ENCODE data around the gene TFE3. TPM values are rescaled to one million over a fixed set of nuclear protein-coding genes. Genes with fewer than 3 reads are reported as not detected.

Gene TFE3
- polyA plus RNA-seq, 3 donors, result 12.8 to 41.2 (median 22.0) TPM

DNA sequence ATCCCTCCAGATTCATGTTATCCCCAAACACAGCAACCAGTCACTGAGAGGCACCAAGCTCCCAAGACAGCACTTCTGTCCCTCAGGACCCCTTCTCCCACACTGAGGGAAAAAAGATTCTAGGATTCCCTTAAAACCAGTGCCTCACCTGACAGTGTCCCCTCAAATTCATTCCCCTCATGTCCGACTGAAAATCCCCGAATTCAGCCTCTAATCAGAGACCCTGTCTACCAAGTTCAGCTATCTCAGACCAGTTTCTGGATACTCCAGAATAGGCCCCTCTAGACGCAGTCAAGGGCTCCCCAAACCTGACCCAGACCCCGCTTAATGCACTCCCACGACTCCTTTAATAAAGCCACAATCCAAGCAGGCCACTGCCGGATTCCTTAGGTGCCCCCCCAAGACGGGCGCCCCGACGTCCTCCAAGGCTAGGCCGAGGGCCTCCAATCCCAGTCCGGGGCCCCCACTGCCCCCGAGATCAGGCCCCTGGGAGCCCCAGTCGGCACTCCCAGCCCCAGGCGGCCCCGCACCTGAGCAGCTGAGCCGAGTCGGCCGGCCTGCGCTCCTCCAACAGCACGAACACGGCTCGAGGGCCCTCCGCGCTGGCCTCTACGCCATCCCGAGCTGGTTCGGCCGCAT lies 457 bp downstream of the TFE3 start:
- TF ChIP-seq, protein P1, sequence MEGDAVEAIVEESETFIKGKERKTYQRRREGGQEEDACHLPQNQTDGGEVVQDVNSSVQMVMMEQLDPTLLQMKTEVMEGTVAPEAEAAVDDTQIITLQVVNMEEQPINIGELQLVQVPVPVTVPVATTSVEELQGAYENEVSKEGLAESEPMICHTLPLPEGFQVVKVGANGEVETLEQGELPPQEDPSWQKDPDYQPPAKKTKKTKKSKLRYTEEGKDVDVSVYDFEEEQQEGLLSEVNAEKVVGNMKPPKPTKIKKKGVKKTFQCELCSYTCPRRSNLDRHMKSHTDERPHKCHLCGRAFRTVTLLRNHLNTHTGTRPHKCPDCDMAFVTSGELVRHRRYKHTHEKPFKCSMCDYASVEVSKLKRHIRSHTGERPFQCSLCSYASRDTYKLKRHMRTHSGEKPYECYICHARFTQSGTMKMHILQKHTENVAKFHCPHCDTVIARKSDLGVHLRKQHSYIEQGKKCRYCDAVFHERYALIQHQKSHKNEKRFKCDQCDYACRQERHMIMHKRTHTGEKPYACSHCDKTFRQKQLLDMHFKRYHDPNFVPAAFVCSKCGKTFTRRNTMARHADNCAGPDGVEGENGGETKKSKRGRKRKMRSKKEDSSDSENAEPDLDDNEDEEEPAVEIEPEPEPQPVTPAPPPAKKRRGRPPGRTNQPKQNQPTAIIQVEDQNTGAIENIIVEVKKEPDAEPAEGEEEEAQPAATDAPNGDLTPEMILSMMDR (IDR thresholded peaks at IDR 0.05), result no peak
- Histone ChIP-seq H3K4me3 (replicated peaks in 1 of 3; ENCODE audit: low read depth in 2 of 3, low read length in 3 of 3) (peak overlapping the region; percentile 77 to 91 (median 78)), H3K9ac (ENCODE audit: insufficient read depth, low read length, poor library complexity, severe bottlenecking) (peak overlapping the region; percentile 93), H3K4me2 (replicated peaks; ENCODE audit: extremely low read depth, low read length, poor library complexity, severe bottlenecking) (peak overlapping the region; percentile 80), H3K27ac (ENCODE audit: low read depth in 1 of 2, low read length in 2 of 2) (peak overlapping the region; percentile 83 to 88), H3K9me3 (replicated peaks in 1 of 2; ENCODE audit: control insufficient read depth in 1 of 2, insufficient read depth in 1 of 2, low read length in 2 of 2) (no peaks in the 10 kb centered on the region), H2AFZ (ENCODE audit: insufficient read depth, low read depth, low read length, poor library complexity, severe bottlenecking) (no peak overlapping the region), H3K27me3 (ENCODE audit: control insufficient read depth in 2 of 2, insufficient read depth in 2 of 2, low read length in 2 of 2) (no peaks in the 10 kb centered on the region), H3K36me3 (replicated peaks in 1 of 2; ENCODE audit: control insufficient read depth in 1 of 2, insufficient read depth in 2 of 2, low read length in 2 of 2) (peaks cover 15 to 16% of the 10 kb centered on the region in 2 donors), H3K79me2 (ENCODE audit: insufficient read depth, low read length) (peaks cover 53% of the 10 kb centered on the region), H4K20me1 (ENCODE audit: insufficient read depth, low read length) (peaks cover 19% of the 10 kb centered on the region), H3K4me1 (ENCODE audit: control insufficient read depth in 1 of 2, insufficient read depth in 2 of 2, low read length in 2 of 2) (peaks cover 31 to 34% of the 10 kb centered on the region in 2 donors)
- Mint-ChIP-seq H3K4me3 (peak overlapping the region; percentile 91 to 95), H3K9me3 (peaks cover 0 to 21% (median 3%) of the 10 kb centered on the region in 7 donors), H3K36me3 (peaks cover 17 to 23% of the 10 kb centered on the region in 2 donors), H3K27me3 (ENCODE audit: low read depth in 3 of 3) (peaks cover 0 to 13% (median 0%) of the 10 kb centered on the region in 3 donors), H3K4me1 (peaks cover 44% of the 10 kb centered on the region), H3K27ac (peak overlapping the region; percentile 94 to 97 (median 96))
- DNase-seq, result no peak
- 0% methylated on average over 15 of the region's 29 CpGs for WGBS (ENCODE audit: insufficient coverage)
- intact Hi-C loops (cut with micrococcal nuclease), result loop anchor here (5.0 to 10.0 kb wide), 4 partner anchors 40 to 148 kb away; partner anchors contain the start of genes GRIPAP1 (in 2 of the 2), OTUD5 (in 1 of the 2), PIM2 (in 1 of the 2) and PQBP1 (in 1 of the 2)

DNA sequence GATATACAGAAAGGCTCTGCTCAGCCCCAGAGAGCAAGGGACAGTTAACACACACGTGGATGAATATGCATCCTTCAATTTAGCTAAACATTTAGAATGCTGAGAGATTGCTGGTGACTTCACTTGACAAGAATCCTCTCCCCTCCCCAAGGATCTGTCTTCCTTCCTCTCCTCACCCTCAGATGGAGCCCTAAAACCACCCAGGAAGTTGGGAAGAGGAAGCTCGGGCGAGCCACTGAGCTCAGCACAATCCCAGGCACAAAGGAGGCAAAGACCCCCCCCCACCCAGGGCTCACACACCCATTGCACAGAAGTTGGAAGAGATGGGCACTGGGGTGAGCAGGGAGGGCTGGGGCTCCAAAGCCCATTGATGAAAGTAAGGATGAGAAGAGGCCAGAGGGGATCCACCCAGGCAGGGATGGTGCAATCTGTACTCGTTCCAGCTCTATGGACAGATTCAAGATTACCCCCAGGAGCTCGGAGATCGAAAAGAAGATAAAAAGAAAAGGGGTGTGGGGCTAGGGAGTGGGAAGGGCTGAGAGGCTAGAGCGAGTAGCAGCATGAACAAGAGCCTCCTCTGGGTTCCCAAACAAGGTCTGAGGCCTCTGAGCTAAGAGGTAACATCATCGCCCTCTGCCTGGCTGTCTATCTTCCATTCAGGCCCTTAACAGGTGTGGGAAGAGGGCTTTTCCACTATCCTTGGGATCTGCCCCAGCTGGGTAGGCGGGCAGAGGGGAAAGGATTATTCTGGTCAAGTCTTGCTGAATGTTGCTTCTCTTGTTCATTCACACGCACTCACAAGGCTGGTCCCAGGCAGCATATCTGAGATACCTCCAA lies 1.2 kb downstream of the TFE3 start:
- H3K4me2 ChIP-seq (replicated peaks; ENCODE audit: extremely low read depth, low read length, poor library complexity, severe bottlenecking), result peak overlapping the region; percentile 80
- TF ChIP-seq, protein P1 (IDR thresholded peaks at IDR 0.05), result no peak
- intact Hi-C loops (cut with micrococcal nuclease), result loop anchor here (5.0 to 10.0 kb wide), 4 partner anchors 40 to 147 kb away; partner anchors contain the start of genes GRIPAP1 (in 2 of the 2), OTUD5 (in 1 of the 2), PIM2 (in 1 of the 2) and PQBP1 (in 1 of the 2)
- H3K79me2 ChIP-seq (ENCODE audit: insufficient read depth, low read length), result peaks cover 59% of the 10 kb centered on the region
- Mint-ChIP-seq H3K27ac (peak overlapping the region; percentile 94 to 97 (median 96)), H3K36me3 (peaks cover 22 to 30% of the 10 kb centered on the region in 2 donors), H3K4me3 (peak overlapping the region; percentile 91 to 95), H3K9me3 (peaks cover 0 to 21% (median 3%) of the 10 kb centered on the region in 7 donors), H3K4me1 (peaks cover 44% of the 10 kb centered on the region), H3K27me3 (ENCODE audit: low read depth in 3 of 3) (peaks cover 0 to 8% (median 0%) of the 10 kb centered on the region in 3 donors)
- H3K4me1 ChIP-seq (ENCODE audit: control insufficient read depth in 1 of 2, insufficient read depth in 2 of 2, low read length in 2 of 2), result peaks cover 31 to 34% of the 10 kb centered on the region in 2 donors
- no peak overlapping the region for H2AFZ ChIP-seq (ENCODE audit: insufficient read depth, low read depth, low read length, poor library complexity, severe bottlenecking)
- H3K4me3 ChIP-seq (replicated peaks in 1 of 3; ENCODE audit: low read depth in 2 of 3, low read length in 3 of 3), result peak overlapping the region; percentile 77 to 91 (median 78)
- no peaks in the 10 kb centered on the region for H3K27me3 ChIP-seq (ENCODE audit: control insufficient read depth in 2 of 2, insufficient read depth in 2 of 2, low read length in 2 of 2)
- peak in 2 of 3 donors; percentile 28 to 55 for DNase-seq
- H3K9ac ChIP-seq (ENCODE audit: insufficient read depth, low read length, poor library complexity, severe bottlenecking), result peak overlapping the region; percentile 93
- H4K20me1 ChIP-seq (ENCODE audit: insufficient read depth, low read length), result peaks cover 19% of the 10 kb centered on the region
- H3K27ac ChIP-seq (ENCODE audit: low read depth in 1 of 2, low read length in 2 of 2), result peak overlapping the region; percentile 83 to 88
- WGBS (ENCODE audit: insufficient coverage), result no CpG with 5 or more reads among the region's 10 CpGs
- H3K36me3 ChIP-seq (replicated peaks in 1 of 2; ENCODE audit: control insufficient read depth in 1 of 2, insufficient read depth in 2 of 2, low read length in 2 of 2), result peaks cover 22 to 24% of the 10 kb centered on the region in 2 donors
- no peaks in the 10 kb centered on the region for H3K9me3 ChIP-seq (replicated peaks in 1 of 2; ENCODE audit: control insufficient read depth in 1 of 2, insufficient read depth in 1 of 2, low read length in 2 of 2)
